IPS-18c (cell line): ENCODE measurements around the gene MDFI.
A peak's percentile ranks its signal among the peaks of the same experiment; 100 is the strongest.

Experiments used
- H3K4me3 ChIP-seq: 2 replicates; pipeline ENCODE4 v1.7.0; 2013; ENCODE audit warnings: low read depth, mild to moderate bottlenecking, low read length, moderate library complexity; ENCODE audit not compliant: insufficient read depth
- H3K9me3 ChIP-seq: one replicate; pipeline ENCODE4 v1.6.1; 2013; ENCODE audit warnings: mild to moderate bottlenecking, low read length, moderate library complexity; ENCODE audit not compliant: control insufficient read depth, insufficient read depth

The MDFI gene

DNA sequence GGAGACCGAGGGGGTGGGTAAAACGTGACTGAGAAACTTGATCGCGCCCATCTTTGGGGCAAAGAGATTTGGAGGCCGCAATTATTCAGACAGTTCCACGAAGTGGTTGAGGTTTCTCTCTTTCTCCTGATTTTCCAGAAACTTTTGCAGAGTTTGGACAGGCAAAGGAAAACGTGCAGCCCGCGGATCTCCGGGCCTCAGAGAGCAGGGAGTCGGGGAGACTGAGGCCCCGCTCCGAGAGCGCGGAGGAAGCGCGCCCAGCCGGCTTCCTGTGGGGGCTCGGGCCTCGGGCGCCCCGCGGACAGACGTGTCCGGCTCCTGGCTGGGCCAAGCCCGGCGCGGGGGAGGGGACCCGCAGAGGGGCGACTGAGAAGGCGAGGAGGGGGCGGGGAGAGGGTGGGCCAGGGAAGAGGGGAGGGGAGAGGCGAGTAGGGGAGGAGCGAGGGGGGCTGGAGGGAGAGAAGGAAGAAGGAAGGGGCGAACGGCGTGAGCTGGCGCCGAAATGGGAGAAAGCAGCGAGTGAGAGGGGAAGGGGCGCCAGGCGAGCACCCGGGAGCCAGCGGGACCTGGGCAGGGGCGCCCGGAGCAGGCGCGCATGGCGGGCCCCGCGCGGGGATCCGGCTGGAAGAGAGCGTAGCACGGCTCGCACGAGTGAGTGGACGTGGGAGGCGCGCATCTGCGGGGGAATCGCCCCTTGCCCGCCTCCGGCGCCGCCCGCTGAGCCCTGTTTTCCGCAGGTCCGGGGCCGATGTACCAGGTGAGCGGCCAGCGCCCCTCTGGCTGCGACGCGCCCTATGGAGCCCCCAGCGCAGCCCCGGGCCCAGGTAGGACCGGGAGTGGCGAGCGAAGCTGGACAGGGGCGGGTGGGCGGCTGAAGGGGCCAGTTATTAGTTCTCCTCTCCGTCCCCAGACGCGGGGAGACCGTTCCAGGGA, at the start of gene MDFI:
Gene MDFI (plus strand): TSS at position 467 of the 933 bp plus-strand sequence. CDS start 282 bp downstream, at position 749.
- H3K9me3 ChIP-seq = peaks cover 3% of the 10 kb centered on the region
- peak within 1 kb of the TSS; percentile 86 for H3K4me3 ChIP-seq

GRCh38 chr6:41589223-41589622, 49.0 kb upstream of the MDFI start:
- Histone ChIP-seq H3K4me3 (no peak overlapping the region), H3K9me3 (no peaks in the 10 kb centered on the region)

DNA sequence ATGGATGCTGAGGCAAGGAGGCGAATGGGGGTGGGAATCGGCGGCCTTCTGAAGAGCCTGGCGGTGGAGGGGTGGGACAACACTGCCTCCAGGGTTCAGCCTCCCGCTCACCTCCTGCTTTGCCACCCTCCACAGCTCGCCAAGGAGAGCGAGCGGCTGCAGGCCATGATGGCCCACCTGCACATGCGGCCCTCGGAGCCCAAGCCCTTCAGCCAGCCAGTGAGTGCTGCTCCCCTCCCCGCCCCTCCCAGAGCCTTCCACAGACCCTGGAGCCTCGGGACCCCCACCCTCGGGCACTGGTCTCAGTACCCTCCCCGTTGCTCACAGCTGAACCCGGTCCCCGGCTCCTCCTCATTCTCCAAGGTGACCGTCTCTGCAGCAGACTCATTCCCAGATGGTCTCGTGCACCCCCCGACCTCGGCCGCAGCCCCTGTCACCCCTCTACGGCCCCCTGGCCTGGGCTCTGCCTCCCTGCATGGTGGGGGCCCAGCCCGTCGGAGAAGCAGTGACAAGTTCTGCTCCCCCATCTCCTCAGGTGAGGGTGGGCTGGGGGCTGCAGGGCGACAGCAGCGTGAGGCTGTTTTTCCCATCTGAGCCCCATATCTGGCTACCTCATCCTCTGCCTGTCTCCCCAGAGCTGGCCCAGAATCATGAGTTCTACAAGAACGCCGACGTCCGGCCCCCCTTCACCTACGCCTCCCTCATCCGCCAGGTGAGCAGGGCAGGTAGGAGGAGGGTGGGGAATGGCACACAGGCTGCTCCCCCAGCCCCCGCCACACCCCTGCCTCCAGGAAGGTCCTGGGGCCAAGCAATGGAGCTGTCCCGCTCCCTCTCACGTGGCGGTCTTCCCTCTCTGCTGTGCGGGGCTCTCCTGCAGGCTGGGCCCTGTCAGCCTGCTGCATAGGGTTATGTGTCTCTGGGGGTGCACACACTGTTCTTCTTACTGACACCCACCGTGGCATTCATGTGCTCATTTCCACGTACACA, 48.3 kb upstream of the MDFI start:
- no peak overlapping the region for H3K4me3 ChIP-seq
- no peaks in the 10 kb centered on the region for H3K9me3 ChIP-seq

DNA sequence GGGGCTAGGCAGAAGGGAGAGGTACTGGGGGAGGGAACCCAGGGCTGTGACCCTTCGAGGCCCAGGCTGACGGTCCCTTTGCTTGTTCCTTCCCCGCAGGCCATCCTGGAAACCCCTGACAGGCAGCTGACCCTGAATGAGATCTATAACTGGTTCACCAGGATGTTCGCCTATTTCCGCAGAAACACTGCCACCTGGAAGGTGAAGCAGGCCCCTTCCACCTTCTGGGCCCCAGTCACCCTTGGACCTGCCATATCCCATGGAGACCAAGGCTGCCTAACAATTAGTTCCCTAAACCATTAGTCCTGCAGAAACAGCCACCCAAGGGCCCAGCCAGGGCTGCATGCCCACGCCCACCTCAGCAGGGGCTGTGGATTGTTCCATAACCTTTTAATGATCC, 47.1 kb upstream of the MDFI start:
- no peak overlapping the region for H3K4me3 ChIP-seq
- no peaks in the 10 kb centered on the region for H3K9me3 ChIP-seq

DNA sequence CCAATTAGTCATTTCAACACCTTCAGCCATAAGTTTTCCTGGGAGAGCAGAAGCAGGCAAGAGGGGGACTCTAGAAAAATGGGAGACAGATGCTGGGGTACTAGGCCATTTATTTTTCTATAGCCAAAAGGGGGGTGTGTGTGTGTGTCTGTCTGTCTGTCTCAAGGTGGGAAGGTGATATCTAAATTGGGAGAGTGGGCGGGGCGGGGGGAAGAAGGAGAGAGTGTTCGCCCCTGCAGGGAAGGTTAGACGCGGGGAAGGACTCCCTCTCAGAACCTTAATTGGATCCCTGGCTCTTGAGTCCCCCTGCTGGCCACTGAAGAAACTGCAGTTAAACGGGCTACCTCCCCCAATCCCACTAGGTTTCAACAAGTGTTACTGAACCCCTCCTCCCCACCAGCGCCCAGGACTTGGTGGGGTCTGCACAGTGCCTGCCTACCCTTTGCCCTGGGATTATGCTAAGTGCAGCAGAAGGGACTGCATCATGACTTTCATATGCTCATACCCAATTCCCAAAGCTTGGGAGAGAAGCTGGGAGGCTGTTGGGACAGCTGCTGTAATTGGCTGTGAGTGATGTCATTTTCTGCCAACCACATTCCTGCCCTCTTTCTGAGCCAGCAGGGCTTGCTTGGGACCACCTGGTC, 46.3 kb upstream of the MDFI start:
- Histone ChIP-seq H3K9me3 (no peaks in the 10 kb centered on the region), H3K4me3 (no peak overlapping the region)

DNA sequence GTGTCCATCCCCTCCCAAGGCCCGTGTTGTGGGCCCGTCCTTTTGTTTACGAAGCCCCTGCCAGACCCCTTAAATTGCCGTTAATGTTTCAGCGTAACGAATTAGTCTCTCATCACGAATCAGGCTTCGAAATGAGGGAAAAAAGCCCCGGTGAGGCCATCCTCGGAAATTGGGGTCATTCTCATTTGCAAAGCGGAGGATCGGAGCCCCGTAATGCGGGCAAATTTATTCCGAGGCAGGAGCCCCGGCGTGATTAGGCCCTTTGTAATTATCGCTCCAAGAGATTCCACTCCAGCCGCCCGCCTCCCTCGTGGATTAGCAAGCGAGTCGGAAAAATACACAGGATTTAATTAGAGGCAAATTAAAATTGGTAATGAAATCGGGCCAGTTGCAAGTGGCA, 44.9 kb upstream of the MDFI start:
- Histone ChIP-seq H3K4me3 (no peak overlapping the region), H3K9me3 (no peaks in the 10 kb centered on the region)

- Histone ChIP-seq H3K4me3 (no peak overlapping the region), H3K9me3 (no peaks in the 10 kb centered on the region)
Observed at GRCh38 chr6:41593839-41594238, 44.4 kb upstream of the MDFI start.

GRCh38 chr6:41594326-41594725, 43.9 kb upstream of the MDFI start:
- H3K9me3 ChIP-seq = no peaks in the 10 kb centered on the region
- H3K4me3 ChIP-seq = no peak overlapping the region

DNA sequence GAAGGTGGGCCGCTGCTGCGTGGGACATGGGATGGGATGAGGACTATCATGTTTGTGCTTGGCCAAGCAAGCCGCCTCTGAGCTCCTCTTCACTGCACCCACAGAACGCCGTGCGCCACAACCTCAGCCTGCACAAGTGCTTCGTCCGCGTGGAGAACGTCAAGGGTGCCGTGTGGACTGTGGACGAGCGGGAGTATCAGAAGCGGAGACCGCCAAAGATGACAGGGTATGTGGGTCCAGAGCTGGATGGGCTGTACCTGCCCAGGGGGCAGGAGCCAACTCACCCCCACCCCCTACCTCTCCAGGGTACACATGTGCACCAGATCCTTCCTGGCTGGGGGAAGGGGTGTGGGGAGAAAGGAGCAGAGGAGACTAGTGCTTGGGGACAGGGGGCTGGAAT, 43.5 kb upstream of the MDFI start:
- H3K4me3 ChIP-seq = no peak overlapping the region
- H3K9me3 ChIP-seq = no peaks in the 10 kb centered on the region

GRCh38 chr6:41595166-41595565, 43.1 kb upstream of the MDFI start:
- Histone ChIP-seq H3K4me3 (no peak overlapping the region), H3K9me3 (no peaks in the 10 kb centered on the region)

DNA sequence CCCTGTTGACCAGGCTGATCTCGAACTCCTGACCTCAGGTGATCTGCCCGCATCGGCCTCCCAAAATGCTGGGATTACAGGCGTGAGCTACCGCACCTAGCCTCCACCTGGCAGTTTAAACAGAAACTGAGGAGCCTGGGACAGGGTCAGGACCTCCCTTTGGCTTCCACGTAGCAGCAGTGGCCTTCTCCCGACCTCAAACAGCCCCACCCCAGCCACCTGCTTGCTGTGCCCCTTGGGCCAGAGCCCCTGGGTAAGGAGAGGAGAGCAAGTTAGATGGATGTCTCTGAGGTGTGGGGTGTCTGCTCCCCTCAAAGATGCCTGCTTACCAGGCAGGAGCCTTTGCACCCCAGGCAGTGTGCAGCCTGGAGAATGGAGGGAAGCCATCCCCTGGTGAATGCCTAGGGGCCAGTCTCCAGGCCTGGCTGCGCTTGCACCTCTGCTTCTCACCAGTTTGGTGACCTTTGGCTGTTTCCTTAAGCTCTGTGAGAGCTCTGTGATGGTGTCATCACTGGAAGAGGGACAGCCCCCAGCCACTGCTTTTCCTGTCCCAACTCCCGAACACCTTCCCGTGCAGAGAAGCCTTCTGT, 42.1 kb upstream of the MDFI start:
- H3K9me3 ChIP-seq = no peaks in the 10 kb centered on the region
- no peak overlapping the region for H3K4me3 ChIP-seq

- no peaks in the 10 kb centered on the region for H3K9me3 ChIP-seq
- no peak overlapping the region for H3K4me3 ChIP-seq
Observed at GRCh38 chr6:41596807-41597206, 41.5 kb upstream of the MDFI start.

GRCh38 chr6:41597246-41598000, 40.8 kb upstream of the MDFI start:
- H3K9me3 ChIP-seq = no peaks in the 10 kb centered on the region

DNA sequence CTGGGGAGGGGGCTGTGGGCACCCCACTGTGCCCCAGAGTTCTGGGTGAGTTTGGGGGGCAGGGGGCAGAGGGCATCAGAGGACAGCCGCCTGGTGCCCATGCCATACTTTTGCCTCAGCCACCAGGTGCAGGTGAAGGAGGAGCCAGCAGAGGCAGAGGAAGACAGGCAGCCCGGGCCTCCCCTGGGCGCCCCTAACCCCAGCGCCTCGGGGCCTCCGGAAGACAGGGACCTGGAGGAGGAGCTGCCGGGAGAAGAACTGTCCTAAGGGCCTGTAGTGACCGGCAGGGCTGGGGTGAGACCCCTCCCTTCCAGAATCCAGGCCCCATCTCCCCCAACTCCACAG, 39.6 kb upstream of the MDFI start:
- no peak overlapping the region for H3K4me3 ChIP-seq

More at GRCh38 chr6:41597246-41598000, 40.8 kb upstream of the MDFI start:
- H3K4me3 ChIP-seq = no peak overlapping the region

DNA sequence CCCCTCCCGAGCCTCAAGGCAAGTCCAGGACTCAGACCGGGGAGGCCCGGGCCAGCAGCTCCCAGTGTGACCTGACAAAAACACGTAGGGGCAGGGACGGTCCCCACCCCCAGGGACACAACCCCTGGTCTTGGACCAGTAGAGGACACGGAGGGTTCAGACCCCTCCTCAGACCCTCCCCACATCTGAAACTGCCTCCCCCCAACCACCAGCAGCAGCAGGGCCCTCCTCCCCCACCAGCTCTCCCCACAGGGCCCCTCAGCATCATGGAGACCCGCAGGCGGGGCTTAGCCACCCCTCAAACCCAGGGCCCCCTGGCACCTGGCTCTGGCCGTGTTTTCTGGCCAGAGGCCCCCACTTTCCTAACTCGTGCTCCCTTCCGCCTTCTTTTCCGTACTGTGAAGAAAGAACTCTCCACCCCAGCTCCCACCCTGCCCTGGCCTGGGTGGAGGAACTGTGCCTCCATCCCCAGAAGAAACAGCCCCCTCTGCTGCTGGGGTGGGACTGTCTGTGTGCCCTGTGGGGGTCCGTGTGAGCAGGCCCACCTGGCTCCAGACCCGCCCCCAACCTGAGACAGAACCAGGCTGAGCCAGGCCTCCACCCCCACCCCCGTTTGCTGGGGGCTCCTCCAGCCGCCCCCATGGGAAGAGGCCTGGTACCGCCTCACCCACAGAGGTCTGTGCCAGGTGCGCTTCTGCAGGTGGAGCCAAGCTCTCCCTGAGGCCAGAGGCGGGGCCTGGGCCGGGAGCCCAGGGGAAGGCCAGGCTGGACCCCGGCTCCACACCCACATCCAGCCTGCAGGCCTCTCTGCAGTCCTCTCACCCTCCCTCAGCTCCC, 39.0 kb upstream of the MDFI start:
- Histone ChIP-seq H3K9me3 (no peaks in the 10 kb centered on the region), H3K4me3 (no peak overlapping the region)

More for the DNA sequence above, 39.6 kb upstream of the MDFI start:
- no peaks in the 10 kb centered on the region for H3K9me3 ChIP-seq
